Measurements from ENCODE around the gene MMP24. TPM values are rescaled to one million over a fixed set of nuclear protein-coding genes. Genes with fewer than 3 reads are reported as not detected.
"Not testable (repeated sequence)": the region's sequence is repeated elsewhere in the genome, so short reads cannot be mapped to it uniquely, and the experiment has no call there.

MMP24 gene
- total and polyA plus RNA-seq, 4 donors: 15.3 to 51.0 (median 35.4) TPM

DNA sequence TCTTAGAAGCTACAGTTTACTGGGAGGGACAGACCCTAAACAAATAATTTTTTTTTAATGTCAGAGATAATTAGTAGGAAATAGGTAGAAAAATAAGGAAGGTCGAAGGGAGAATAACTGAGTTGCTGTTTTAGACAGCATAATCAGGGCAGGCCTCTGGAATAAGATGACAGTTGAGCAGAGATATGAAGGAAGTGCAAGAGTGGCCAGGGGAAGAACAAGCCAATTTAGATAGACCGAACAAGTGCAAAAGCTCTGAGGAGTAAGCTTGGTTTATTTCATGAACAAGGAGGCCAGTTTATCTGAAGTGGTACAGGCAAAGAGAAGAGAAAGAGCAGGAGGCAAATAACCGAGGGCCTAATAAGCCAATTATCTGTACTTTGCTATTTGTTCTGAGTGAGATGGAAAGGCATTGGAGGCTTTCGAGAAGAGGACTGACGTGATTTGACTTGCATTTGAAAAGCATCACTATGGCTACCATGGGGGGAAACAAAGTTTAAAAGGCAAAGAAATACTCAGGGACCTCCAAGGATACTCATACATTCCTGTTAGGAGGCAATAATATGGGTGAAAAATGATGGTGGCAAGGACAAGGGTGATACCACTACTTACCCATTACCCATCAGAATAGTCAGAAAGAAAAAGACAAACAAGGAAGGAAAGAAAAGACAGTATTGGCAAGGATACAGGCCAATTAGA, 34.9 kb upstream of the MMP24 start:
- Histone ChIP-seq H3K4me1 (ENCODE audit: control insufficient read depth, insufficient read depth, low read length) (no peaks in the 10 kb centered on the region), H3K9me3 (ENCODE audit: control insufficient read depth, insufficient read depth, low read length) (peaks cover 3% of the 10 kb centered on the region), H3K27me3 (ENCODE audit: control insufficient read depth, insufficient read depth, low read length) (no peaks in the 10 kb centered on the region), H3K27ac (ENCODE audit: low read depth, low read length) (no peak overlapping the region), H3K4me3 (ENCODE audit: low read depth, low read length) (no peak overlapping the region), H3K36me3 (ENCODE audit: control insufficient read depth, insufficient read depth, low read length) (no peaks in the 10 kb centered on the region)
- peak in 1 of 6 donors; percentile 53 for DNase-seq (ENCODE audit: low read depth in 4 of 6, low spot score in 6 of 6)
- WGBS (ENCODE audit: insufficient coverage): 67% methylated on average over 3 of the region's 5 CpGs

DNA sequence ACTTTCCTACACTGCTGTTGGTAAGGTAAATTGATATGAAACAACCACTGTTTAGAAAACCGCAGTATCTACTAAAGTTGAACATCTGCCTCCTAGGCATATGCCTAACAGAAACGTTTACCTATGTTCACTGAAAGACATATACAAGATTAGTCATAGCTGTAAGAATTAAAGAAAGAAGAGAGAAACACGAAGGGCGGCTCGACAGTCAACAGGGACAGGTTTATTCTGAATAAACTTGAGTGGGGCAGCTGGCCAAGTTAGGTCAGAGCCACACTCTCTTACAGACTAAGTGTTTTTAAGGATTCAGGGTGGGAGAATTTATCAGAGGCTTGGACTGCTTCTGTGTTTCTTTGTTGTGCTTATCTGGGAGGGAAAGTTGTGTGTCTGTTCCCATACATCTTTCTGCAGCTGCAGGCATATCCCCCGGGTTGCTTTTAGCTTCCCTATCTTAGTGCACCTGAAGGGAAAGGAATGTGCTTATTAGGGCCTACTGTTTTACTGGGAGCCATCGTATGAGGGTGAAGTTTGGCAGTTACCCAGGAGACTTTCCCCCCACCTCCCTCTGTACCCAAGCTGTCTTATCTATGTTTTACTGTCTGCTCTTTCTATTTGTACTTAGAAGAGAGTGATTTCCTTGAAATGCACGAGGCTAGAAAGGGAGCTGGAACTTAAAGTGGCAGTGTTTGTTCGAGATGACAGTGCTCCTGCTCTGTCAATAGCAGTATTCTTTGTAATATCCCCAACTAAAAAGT, 34.2 kb upstream of the MMP24 start:
- H3K4me3 ChIP-seq (ENCODE audit: low read depth, low read length): no peak overlapping the region
- peaks cover 6% of the 10 kb centered on the region for H3K9me3 ChIP-seq (ENCODE audit: control insufficient read depth, insufficient read depth, low read length)
- no CpG with 5 or more reads among the region's 9 CpGs for WGBS (ENCODE audit: insufficient coverage)
- H3K27ac ChIP-seq (ENCODE audit: low read depth, low read length): no peak overlapping the region
- DNase-seq (ENCODE audit: low read depth in 4 of 6, low spot score in 6 of 6): peak in 2 of 6 donors; percentile 17 to 49
- H3K4me1 ChIP-seq (ENCODE audit: control insufficient read depth, insufficient read depth, low read length): no peaks in the 10 kb centered on the region
- H3K36me3 ChIP-seq (ENCODE audit: control insufficient read depth, insufficient read depth, low read length): no peaks in the 10 kb centered on the region
- no peaks in the 10 kb centered on the region for H3K27me3 ChIP-seq (ENCODE audit: control insufficient read depth, insufficient read depth, low read length)

DNA sequence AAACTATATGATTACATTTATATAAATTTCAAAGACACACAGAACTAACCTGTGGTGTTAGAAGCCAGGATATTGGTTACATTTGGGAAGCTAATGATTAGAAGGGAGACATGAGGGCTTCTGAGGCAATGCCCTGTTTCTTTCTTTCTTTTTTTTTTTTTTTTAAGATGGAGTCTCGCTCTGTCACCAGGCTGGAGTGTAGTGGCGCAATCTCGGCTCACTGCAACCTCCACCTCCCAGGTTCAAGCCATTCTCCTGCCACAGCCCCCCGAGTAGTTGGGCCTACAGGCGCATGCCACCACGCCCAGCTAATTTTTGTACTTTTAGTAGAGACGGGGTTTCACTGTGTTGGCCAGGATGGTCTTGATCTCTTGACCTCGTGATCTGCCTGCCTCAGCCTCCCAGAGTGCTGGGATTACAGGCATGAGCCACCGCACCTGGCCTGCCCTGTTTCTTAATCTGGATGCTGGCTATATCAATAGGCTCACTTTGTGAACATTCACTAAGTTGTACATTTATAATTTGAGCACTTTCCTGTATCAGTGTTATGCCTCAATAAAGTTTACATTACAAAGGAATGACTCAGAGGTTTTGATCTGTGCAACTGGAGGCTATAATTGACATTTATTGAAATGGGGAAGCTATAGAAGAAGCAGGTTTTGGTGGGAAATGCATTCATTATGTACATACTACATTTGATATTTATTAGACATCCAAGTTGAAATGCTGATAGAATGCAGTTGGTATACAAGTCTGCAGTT, 33.3 kb upstream of the MMP24 start:
- not testable (repeated sequence) for H3K27me3 ChIP-seq (ENCODE audit: control insufficient read depth, insufficient read depth, low read length); H3K27ac ChIP-seq (ENCODE audit: low read depth, low read length); H3K4me3 ChIP-seq (ENCODE audit: low read depth, low read length); H3K9me3 ChIP-seq (ENCODE audit: control insufficient read depth, insufficient read depth, low read length); H3K36me3 ChIP-seq (ENCODE audit: control insufficient read depth, insufficient read depth, low read length); DNase-seq (ENCODE audit: low read depth in 4 of 6, low spot score in 6 of 6); H3K4me1 ChIP-seq (ENCODE audit: control insufficient read depth, insufficient read depth, low read length)
- WGBS (ENCODE audit: insufficient coverage): 90% methylated on average over 5 of the region's 9 CpGs

DNA sequence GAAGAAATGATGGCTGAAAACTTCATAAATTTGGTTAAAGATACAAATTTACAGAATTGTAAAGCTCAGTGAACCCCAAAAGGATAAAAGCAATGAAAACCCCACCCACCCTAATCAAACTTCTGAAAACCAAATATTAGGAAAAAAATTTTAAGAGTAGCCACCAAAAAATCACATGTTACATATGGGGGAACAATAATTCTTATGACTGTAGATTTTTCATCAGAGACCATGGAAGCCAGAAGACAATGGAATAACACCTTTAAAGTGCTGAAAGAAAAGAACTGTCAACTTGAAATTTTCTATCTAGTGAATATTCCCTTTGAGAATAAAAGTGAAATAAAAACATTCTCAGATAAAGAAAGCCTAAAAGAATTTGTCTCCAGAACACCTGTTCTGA, 30.2 kb upstream of the MMP24 start:
- no peak overlapping the region for H3K27ac ChIP-seq (ENCODE audit: low read depth, low read length)
- H3K4me1 ChIP-seq (ENCODE audit: control insufficient read depth, insufficient read depth, low read length): no peaks in the 10 kb centered on the region
- H3K36me3 ChIP-seq (ENCODE audit: control insufficient read depth, insufficient read depth, low read length): peaks cover 3% of the 10 kb centered on the region
- no peaks in the 10 kb centered on the region for H3K27me3 ChIP-seq (ENCODE audit: control insufficient read depth, insufficient read depth, low read length)
- peaks cover 12% of the 10 kb centered on the region for H3K9me3 ChIP-seq (ENCODE audit: control insufficient read depth, insufficient read depth, low read length)
- DNase-seq (ENCODE audit: low read depth in 4 of 6, low spot score in 6 of 6): no peak
- H3K4me3 ChIP-seq (ENCODE audit: low read depth, low read length): no peak overlapping the region

DNA sequence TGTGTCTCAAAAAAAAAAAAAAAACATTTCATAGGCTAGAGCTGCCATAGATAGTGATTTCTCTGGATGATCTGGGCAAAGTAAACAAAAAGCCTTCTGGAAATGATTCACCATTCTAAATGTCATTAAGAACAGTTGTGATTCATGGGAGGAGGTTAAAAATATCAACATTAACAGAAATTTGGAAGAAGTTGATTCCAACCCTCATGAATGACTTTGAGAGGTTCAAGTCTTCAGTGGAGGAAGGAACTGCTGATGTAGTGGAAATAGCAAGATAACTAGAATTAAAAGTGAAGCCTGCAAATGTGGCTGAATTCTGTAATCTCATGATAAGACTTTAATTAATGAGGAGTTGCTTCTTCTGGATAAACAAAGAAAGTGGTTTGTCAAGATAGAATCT, 26.8 kb upstream of the MMP24 start:
- Histone ChIP-seq H3K4me1 (ENCODE audit: control insufficient read depth, insufficient read depth, low read length) (no peaks in the 10 kb centered on the region), H3K4me3 (ENCODE audit: low read depth, low read length) (no peak overlapping the region), H3K36me3 (ENCODE audit: control insufficient read depth, insufficient read depth, low read length) (peaks cover 3% of the 10 kb centered on the region), H3K27me3 (ENCODE audit: control insufficient read depth, insufficient read depth, low read length) (no peaks in the 10 kb centered on the region), H3K27ac (ENCODE audit: low read depth, low read length) (no peak overlapping the region), H3K9me3 (ENCODE audit: control insufficient read depth, insufficient read depth, low read length) (peaks cover 12% of the 10 kb centered on the region)
- no peak for DNase-seq (ENCODE audit: low read depth in 4 of 6, low spot score in 6 of 6)

DNA sequence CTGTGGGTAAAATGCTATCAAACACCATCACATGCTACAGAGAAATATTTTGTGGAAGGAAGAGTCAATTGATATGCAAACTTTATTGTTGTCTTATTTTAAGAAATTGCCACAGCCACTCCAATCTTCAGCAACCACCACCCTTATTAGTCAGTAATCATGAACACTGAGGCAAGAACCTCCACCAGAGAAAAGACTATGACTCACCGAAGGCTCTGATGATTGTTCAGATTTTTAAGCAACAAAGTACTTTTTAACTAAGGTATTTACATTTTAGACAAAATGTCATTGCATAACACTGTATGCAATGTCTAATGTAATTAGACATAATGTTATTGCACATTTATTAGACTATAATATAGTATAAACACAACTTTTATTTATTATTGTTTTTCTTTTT, 26.2 kb upstream of the MMP24 start:
- peaks cover 12% of the 10 kb centered on the region for H3K9me3 ChIP-seq (ENCODE audit: control insufficient read depth, insufficient read depth, low read length)
- no peaks in the 10 kb centered on the region for H3K4me1 ChIP-seq (ENCODE audit: control insufficient read depth, insufficient read depth, low read length)
- no peak overlapping the region for H3K4me3 ChIP-seq (ENCODE audit: low read depth, low read length)
- DNase-seq (ENCODE audit: low read depth in 4 of 6, low spot score in 6 of 6): no peak
- H3K27ac ChIP-seq (ENCODE audit: low read depth, low read length): no peak overlapping the region
- peaks cover 3% of the 10 kb centered on the region for H3K36me3 ChIP-seq (ENCODE audit: control insufficient read depth, insufficient read depth, low read length)
- no peaks in the 10 kb centered on the region for H3K27me3 ChIP-seq (ENCODE audit: control insufficient read depth, insufficient read depth, low read length)
- WGBS (ENCODE audit: insufficient coverage): no CpG with 5 or more reads among the region's 1 CpG

DNA sequence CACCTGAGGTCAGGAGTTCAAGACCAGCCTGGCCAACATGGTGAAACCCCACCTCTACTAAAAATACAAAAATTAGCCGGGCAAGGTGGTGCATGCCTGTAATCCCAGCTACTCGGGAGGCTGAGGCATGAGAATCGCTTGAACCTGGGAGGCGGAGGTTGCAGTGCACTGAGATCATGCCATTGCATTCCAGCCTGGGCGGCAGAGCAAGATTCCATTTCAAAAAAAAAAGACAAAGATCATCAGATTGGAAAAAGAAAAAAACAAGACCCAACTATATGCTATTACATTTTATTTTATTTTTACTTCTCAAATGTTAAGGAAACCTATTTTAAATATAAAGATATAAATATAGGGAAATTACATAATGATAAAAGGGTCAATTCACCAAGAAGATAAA, 25.0 kb upstream of the MMP24 start:
- peaks cover 10% of the 10 kb centered on the region for H3K9me3 ChIP-seq (ENCODE audit: control insufficient read depth, insufficient read depth, low read length)
- 92% methylated on average over 4 of the region's 5 CpGs for WGBS (ENCODE audit: insufficient coverage)
- H3K36me3 ChIP-seq (ENCODE audit: control insufficient read depth, insufficient read depth, low read length); H3K27me3 ChIP-seq (ENCODE audit: control insufficient read depth, insufficient read depth, low read length); H3K27ac ChIP-seq (ENCODE audit: low read depth, low read length); DNase-seq (ENCODE audit: low read depth in 4 of 6, low spot score in 6 of 6); H3K4me3 ChIP-seq (ENCODE audit: low read depth, low read length); H3K4me1 ChIP-seq (ENCODE audit: control insufficient read depth, insufficient read depth, low read length): not testable (repeated sequence)

DNA sequence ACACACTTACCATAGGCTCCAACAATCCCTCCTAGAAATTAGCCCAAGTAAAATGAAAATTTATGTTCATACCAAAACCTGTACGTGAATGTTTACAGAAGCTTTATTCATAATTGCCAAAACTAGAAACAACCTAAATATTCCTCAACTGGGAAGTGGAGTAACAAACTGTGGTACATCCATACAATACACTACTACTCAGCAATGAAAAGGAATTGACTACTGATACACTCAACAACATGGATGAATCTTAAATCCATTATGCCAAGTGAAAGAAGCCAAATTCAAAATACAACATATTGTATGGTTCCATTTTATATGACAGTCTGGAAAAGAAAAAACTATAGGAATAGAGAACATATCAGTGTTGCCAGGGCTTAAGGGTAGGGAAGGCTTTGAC, 19.7 kb upstream of the MMP24 start:
- Histone ChIP-seq H3K27ac (ENCODE audit: low read depth, low read length) (no peak overlapping the region), H3K36me3 (ENCODE audit: control insufficient read depth, insufficient read depth, low read length) (no peaks in the 10 kb centered on the region), H3K9me3 (ENCODE audit: control insufficient read depth, insufficient read depth, low read length) (no peaks in the 10 kb centered on the region), H3K4me3 (ENCODE audit: low read depth, low read length) (no peak overlapping the region), H3K27me3 (ENCODE audit: control insufficient read depth, insufficient read depth, low read length) (no peaks in the 10 kb centered on the region), H3K4me1 (ENCODE audit: control insufficient read depth, insufficient read depth, low read length) (no peaks in the 10 kb centered on the region)
- DNase-seq (ENCODE audit: low read depth in 4 of 6, low spot score in 6 of 6): no peak
- no CpG with 5 or more reads among the region's 1 CpG for WGBS (ENCODE audit: insufficient coverage)

DNA sequence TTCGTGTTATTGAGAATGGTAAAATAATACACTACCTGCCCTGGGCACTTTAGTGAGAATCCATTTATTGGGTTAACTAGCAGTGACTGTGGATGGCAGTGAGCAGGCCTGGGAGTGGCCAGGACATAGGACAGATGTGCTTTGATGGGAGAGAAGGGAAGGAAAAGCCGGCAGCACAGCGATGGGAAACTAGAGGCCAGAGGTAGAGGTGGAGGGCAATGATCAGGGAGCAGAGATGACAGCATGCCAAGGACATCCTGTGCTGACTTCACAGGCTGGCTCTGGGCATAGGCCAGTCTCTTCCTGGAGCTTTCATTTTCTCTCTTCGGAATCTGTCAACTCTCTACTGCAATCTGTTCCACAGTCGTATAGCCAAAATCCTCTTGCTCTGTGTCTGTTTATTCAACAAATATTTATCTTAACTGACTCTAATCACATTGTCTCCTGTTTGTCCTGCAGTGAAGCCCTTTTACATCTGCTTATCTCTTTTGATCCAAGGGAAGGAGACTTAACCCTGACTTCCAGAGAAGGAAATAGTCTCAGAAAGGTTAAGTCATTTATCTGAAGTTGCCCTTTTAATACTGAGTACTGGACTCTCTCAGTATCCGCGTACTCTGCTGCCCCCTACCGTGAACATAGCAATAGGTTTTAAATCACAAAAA, 18.4 kb upstream of the MMP24 start:
- DNase-seq (ENCODE audit: low read depth in 4 of 6, low spot score in 6 of 6): peak; percentile 57 to 91 (median 64)
- H3K4me3 ChIP-seq (ENCODE audit: low read depth, low read length): no peak overlapping the region
- 37% methylated on average over 8 of the region's 8 CpGs for WGBS (ENCODE audit: insufficient coverage)

More for the DNA sequence above, 18.4 kb upstream of the MMP24 start:
- Histone ChIP-seq H3K4me1 (ENCODE audit: control insufficient read depth, insufficient read depth, low read length) (no peaks in the 10 kb centered on the region), H3K36me3 (ENCODE audit: control insufficient read depth, insufficient read depth, low read length) (no peaks in the 10 kb centered on the region), H3K27me3 (ENCODE audit: control insufficient read depth, insufficient read depth, low read length) (no peaks in the 10 kb centered on the region), H3K9me3 (ENCODE audit: control insufficient read depth, insufficient read depth, low read length) (no peaks in the 10 kb centered on the region), H3K27ac (ENCODE audit: low read depth, low read length) (no peak overlapping the region)
